ENCODE results near the gene LEUTX.

The LEUTX gene

DNA sequence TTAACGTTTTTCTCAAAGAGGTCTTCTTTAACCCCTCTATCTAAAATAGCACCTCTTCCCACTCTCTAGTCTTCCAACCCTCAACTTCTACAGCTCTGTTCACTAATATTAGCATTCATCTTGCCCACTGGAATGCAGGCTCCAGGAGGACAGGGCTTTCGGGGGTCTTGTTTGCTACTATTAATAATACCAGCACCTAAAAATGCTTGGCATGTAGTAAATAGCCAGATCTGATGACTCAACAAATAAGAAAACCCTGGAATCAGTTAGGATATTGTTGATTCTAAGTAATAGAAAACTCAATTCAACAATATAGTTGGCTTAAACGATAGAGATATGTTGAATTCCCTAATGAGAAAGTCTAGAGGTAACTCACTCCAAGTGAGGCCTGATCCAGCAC, 41.1 kb downstream of the LEUTX start:
- Histone ChIP-seq H3K27ac (ENCODE audit: low read depth, low read length, poor library complexity, severe bottlenecking) (no peak overlapping the region), H3K9ac (ENCODE audit: low read length) (no peak overlapping the region), H3K27me3 (ENCODE audit: insufficient read depth, low read length) (no peaks in the 10 kb centered on the region), H3K9me3 (ENCODE audit: low read length) (no peaks in the 10 kb centered on the region), H3K9me2 (ENCODE audit: low read depth, low read length) (no peaks in the 10 kb centered on the region), H4K20me1 (ENCODE audit: insufficient read depth, low read length) (no peaks in the 10 kb centered on the region), H2AFZ (ENCODE audit: low read length) (no peak overlapping the region), H3K4me3 (ENCODE audit: low read depth, low read length, poor library complexity, severe bottlenecking) (no peak overlapping the region), H3F3A (ENCODE audit: insufficient read depth, low read length) (no peaks in the 10 kb centered on the region), H3K4me1 (ENCODE audit: insufficient read depth, low read length, severe bottlenecking) (peaks cover 7% of the 10 kb centered on the region), H3K36me3 (ENCODE audit: insufficient read depth, low read length) (no peaks in the 10 kb centered on the region; the same call in none of the 2 replicates), H3K4me2 (ENCODE audit: low read length) (no peak overlapping the region), H3K79me2 (ENCODE audit: insufficient read depth, low read length) (no peaks in the 10 kb centered on the region)
- TF ChIP-seq EZH2 (IDR thresholded peaks at IDR 0.05; ENCODE audit: borderline replicate concordance, low read length), result no peak
- TF ChIP-seq, protein P1, sequence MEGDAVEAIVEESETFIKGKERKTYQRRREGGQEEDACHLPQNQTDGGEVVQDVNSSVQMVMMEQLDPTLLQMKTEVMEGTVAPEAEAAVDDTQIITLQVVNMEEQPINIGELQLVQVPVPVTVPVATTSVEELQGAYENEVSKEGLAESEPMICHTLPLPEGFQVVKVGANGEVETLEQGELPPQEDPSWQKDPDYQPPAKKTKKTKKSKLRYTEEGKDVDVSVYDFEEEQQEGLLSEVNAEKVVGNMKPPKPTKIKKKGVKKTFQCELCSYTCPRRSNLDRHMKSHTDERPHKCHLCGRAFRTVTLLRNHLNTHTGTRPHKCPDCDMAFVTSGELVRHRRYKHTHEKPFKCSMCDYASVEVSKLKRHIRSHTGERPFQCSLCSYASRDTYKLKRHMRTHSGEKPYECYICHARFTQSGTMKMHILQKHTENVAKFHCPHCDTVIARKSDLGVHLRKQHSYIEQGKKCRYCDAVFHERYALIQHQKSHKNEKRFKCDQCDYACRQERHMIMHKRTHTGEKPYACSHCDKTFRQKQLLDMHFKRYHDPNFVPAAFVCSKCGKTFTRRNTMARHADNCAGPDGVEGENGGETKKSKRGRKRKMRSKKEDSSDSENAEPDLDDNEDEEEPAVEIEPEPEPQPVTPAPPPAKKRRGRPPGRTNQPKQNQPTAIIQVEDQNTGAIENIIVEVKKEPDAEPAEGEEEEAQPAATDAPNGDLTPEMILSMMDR (IDR thresholded peaks at IDR 0.05; ENCODE audit: low read length), result no peak

DNA sequence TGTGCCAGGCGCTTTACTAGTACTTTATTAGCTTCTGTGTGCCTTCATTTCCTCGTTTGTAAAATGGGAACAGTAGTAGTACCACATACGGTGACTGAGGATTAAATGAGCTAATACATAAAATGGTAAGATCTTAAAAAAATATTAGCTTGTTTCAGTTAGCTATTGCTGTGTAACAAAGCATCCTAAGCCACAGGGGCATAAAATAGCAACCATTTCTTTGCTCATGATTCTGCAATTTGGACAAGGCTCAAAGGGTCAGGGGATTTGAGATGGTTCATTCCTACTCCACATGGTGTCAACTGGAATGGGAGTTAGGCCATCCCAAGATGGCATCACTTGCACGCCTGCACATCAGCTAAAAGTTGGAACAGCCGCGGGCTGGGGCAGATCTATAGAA, 42.0 kb downstream of the LEUTX start:
- no peak for TF ChIP-seq EZH2 (IDR thresholded peaks at IDR 0.05; ENCODE audit: borderline replicate concordance, low read length)
- TF ChIP-seq, protein P1 (IDR thresholded peaks at IDR 0.05; ENCODE audit: low read length), result no peak
- Histone ChIP-seq H3K9ac (ENCODE audit: low read length) (no peak overlapping the region), H3K27ac (ENCODE audit: low read depth, low read length, poor library complexity, severe bottlenecking) (no peak overlapping the region), H4K20me1 (ENCODE audit: insufficient read depth, low read length) (no peaks in the 10 kb centered on the region), H3K4me1 (ENCODE audit: insufficient read depth, low read length, severe bottlenecking) (peaks cover 7% of the 10 kb centered on the region), H3K27me3 (ENCODE audit: insufficient read depth, low read length) (no peaks in the 10 kb centered on the region), H3K9me3 (ENCODE audit: low read length) (no peaks in the 10 kb centered on the region), H3K4me2 (ENCODE audit: low read length) (no peak overlapping the region), H3K4me3 (ENCODE audit: low read depth, low read length, poor library complexity, severe bottlenecking) (no peak overlapping the region), H3F3A (ENCODE audit: insufficient read depth, low read length) (no peaks in the 10 kb centered on the region), H3K36me3 (ENCODE audit: insufficient read depth, low read length) (peaks cover 8% of the 10 kb centered on the region), H3K79me2 (ENCODE audit: insufficient read depth, low read length) (no peaks in the 10 kb centered on the region), H2AFZ (ENCODE audit: low read length) (no peak overlapping the region), H3K9me2 (ENCODE audit: low read depth, low read length) (no peaks in the 10 kb centered on the region)

DNA sequence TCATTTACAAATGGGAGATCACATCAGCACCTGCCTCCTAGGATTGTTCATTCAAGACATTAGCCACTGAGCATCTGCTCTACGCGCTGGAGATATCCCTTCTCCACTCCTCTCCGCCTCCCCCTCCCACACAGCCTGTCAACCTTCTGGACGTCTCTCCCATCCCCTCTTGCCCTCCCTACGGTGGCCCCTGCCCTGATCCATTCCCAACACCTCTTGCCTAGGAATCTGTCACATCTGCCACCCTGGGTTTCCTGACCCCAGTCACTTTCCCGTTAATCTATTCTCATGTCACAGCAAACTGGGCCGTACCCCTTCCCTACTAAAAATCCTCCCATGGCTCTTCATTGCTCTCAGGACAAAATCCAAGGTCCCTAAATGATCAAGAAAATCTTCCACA, 45.0 kb downstream of the LEUTX start:
- H3K9me3 ChIP-seq (ENCODE audit: low read length), result no peaks in the 10 kb centered on the region
- no peak overlapping the region for H2AFZ ChIP-seq (ENCODE audit: low read length)
- peaks cover 35% of the 10 kb centered on the region for H3K36me3 ChIP-seq (ENCODE audit: insufficient read depth, low read length)
- peaks cover 7% of the 10 kb centered on the region for H3K4me1 ChIP-seq (ENCODE audit: insufficient read depth, low read length, severe bottlenecking)
- TF ChIP-seq EZH2 (IDR thresholded peaks at IDR 0.05; ENCODE audit: borderline replicate concordance, low read length), result no peak
- H3K9ac ChIP-seq (ENCODE audit: low read length), result peak overlapping the region; percentile 47
- H4K20me1 ChIP-seq (ENCODE audit: insufficient read depth, low read length), result no peaks in the 10 kb centered on the region
- H3K4me3 ChIP-seq (ENCODE audit: low read depth, low read length, poor library complexity, severe bottlenecking), result peak overlapping the region; percentile 68
- H3K9me2 ChIP-seq (ENCODE audit: low read depth, low read length), result no peaks in the 10 kb centered on the region
- no peaks in the 10 kb centered on the region for H3K27me3 ChIP-seq (ENCODE audit: insufficient read depth, low read length)
- H3K4me2 ChIP-seq (ENCODE audit: low read length), result peak overlapping the region; percentile 71
- no peaks in the 10 kb centered on the region for H3F3A ChIP-seq (ENCODE audit: insufficient read depth, low read length)
- no peaks in the 10 kb centered on the region for H3K79me2 ChIP-seq (ENCODE audit: insufficient read depth, low read length)
- H3K27ac ChIP-seq (ENCODE audit: low read depth, low read length, poor library complexity, severe bottlenecking), result no peak overlapping the region
